Activated CD4-positive, alpha-beta T cell treated with anti-CD3 and anti-CD28 coated beads for 1 hour (primary cell): ENCODE data around the gene APOC1.

Experiments
- DNase-seq: peaks from one replicate; pipeline ENCODE4 v3.0.0-alpha.2; 2020

Gene APOC1

GRCh38 chr19:44957526-44957925 is 43.1 kb downstream of the APOC1 start:
- no peak for DNase-seq

GRCh38 chr19:44958090-44958489 is 43.7 kb downstream of the APOC1 start:
- no peak for DNase-seq

- DNase-seq = no peak
Measured at GRCh38 chr19:44959691-44960090, 45.3 kb downstream of the APOC1 start.

DNA sequence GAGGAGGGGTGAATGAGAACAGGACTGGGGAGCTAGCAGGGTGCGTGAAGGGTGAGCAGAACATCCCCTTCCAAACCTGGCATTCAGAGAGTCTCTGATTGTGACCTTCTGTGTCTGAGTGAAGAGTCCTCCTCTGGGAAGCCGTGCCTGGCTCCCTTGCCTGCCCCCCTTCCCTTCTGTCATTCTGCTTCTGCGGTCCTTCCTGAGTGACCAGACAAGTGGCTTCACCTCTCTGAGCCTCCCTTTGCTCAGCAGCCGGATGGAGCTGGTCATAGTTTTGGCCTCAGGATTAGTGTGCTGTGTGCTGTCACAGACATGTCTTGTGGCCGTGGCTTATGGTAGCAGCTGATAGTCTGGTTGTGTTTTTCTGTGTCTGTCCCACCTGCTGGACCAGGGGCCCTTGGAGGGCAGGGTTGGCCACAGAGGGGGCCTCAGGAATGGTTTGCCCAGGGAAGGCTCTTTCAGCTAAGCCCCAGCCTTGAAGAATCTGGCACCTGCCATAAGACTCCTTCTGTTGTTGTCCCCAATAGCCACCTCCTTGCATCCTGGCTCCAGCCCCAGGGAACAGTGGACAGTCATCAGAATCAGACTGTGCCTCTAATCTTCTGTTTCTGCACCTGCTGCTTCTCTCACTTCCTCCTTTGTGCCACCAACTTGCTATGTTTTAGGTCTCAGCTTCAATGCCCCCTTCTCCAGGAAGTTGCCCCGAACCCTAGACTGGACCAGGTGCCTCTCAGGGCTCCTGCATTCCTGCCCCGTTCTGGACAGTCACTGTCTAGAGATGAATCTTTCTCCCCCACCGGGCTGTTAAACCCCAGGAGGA is 46.7 kb downstream of the APOC1 start:
- DNase-seq = no peak

DNA sequence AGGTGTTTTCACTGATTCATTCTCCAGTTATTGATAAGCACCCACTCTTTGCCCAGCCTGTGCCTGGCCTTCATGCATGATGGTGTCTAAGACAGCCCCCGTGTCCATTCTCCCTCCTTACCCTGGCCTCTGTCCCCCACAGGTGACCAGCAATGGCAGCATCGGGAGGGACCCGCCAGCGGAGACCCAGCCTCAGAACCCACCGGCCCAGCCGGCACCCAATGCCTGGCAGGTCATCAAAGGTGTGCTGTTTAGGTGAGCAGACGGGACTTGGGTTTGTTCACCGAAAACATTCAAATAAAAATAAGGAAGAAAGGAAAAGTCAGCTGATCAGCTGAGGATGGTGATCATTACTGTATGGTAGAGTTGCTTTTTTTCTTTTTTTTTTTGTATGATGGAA is 47.4 kb downstream of the APOC1 start:
- no peak for DNase-seq

DNA sequence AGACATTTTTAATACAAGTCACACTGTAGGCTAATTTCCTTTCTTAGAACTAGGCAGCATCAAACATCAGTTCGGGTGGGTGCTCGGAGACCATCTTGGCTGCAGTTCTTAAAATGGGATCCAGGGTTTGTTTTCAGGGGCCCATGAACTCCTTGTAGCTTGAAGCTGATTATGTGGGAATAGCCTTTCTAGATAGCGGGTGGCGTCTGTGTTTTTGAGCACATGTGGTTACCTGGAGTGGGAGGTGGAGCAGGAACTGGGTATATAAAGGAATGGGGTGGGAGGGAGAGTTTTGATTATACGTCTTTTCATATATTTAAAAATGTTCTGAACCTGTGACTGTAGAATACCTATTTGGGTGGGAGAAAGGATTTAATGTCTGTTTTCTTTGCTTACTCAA is 53.7 kb downstream of the APOC1 start:
- DNase-seq = no peak

DNA sequence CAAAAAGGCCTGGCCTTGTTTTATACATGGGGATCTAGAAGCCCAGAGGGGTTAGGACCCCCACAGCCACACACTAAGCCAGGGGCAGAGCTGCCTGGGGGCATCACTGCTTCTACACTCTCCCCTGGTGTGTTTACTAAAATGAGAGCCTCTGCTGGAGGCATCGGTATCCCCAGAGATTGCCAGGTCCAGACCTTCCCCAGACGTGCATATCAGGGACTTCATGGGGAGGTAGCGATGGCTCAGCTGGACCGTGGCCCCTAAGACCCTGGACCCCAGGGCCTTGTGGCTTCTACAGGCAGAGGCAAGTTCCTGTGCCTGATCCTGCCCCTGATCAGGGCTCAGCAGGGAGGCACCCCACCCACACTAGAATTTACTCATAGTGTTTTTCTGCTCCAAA is 54.3 kb downstream of the APOC1 start:
- no peak for DNase-seq
